A673 (cell line): Measurements from ENCODE around the gene TRPM1.

ENCODE experiments used
- CTCF ChIP-seq: fragments of 300-800, 200-600 bp; sonication (generic); conservative IDR thresholded peaks from 2 replicates; pipeline ENCODE4 v1.5.1; 2017; ENCODE audit warnings: low read depth, mild to moderate bottlenecking, antibody characterized with exemption, low read length, moderate library complexity, mixed read lengths
- EZH2 ChIP-seq: fragments of 200-600 bp; sonication (generic); IDR thresholded peaks from 2 replicates; pipeline ENCODE4 v1.6.1; 2017; ENCODE audit warnings: borderline replicate concordance, low read depth, mild to moderate bottlenecking, mixed read lengths, antibody characterized with exemption, low read length; ENCODE audit not compliant: poor library complexity, severe bottlenecking

- TF ChIP-seq CTCF: no peak
- TF ChIP-seq EZH2: no peak
Measured at GRCh38 chr15:31135523-31135922, 34.0 kb upstream of the TRPM1 start.
